Measurements from ENCODE around the gene RGS3.

RGS3 gene

DNA sequence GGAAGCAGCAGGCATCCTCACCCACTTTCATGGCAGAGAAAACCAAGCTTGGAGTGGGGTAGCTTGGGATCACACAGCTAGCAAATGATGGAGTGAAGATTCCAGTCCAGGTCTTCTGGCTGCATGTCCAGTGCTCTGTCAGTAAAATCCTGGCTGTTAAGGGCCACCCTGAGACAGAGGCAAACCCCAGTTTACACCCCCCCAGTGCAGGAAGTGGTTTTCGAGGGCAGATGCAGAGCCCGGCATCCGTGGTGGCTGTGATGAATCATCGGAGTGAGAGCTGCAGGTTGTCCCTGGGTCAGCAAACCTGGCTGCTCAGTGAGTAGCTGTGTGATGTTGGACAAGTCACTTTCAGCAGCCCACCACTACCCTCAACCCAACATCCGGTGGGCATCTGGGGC, 115.4 kb downstream of the RGS3 start:
- peaks cover 16 to 88% (median 75%) of the 10 kb centered on the region in 4 donors for H3K4me1 ChIP-seq
- TF ChIP-seq CTCF (IDR thresholded peaks at IDR 0.05), result no peak
- no peaks in the 10 kb centered on the region for H3K9me3 ChIP-seq
- no peaks in the 10 kb centered on the region for H3K27me3 ChIP-seq
- no peak overlapping the region for H3K4me3 ChIP-seq
- peak overlapping the region; percentile 84 to 92 for H3K27ac ChIP-seq
- intact Hi-C loops (cut with DNase I; ENCODE audit: low total_unique reads), result no loop called here
- peaks cover 6 to 9% (median 9%) of the 10 kb centered on the region in 3 donors for H3K36me3 ChIP-seq
- peak in 1 of 2 donors; percentile 62 for DNase-seq

- intact Hi-C loops (cut with DNase I; ENCODE audit: low total_unique reads), result no loop called here
- no peaks in the 10 kb centered on the region for H3K9me3 ChIP-seq
- H3K4me1 ChIP-seq, result peaks cover 16 to 82% (median 72%) of the 10 kb centered on the region in 4 donors
- H3K4me3 ChIP-seq, result no peak overlapping the region
- H3K36me3 ChIP-seq, result peaks cover 12 to 15% (median 15%) of the 10 kb centered on the region in 3 donors
- peak overlapping the region; percentile 84 to 92 for H3K27ac ChIP-seq
- peak in 1 of 2 donors; percentile 63 for DNase-seq
- H3K27me3 ChIP-seq, result no peaks in the 10 kb centered on the region
- no peak for TF ChIP-seq CTCF (IDR thresholded peaks at IDR 0.05)
Measured at GRCh38 chr9:113579283-113580040, 115.9 kb downstream of the RGS3 start.

DNA sequence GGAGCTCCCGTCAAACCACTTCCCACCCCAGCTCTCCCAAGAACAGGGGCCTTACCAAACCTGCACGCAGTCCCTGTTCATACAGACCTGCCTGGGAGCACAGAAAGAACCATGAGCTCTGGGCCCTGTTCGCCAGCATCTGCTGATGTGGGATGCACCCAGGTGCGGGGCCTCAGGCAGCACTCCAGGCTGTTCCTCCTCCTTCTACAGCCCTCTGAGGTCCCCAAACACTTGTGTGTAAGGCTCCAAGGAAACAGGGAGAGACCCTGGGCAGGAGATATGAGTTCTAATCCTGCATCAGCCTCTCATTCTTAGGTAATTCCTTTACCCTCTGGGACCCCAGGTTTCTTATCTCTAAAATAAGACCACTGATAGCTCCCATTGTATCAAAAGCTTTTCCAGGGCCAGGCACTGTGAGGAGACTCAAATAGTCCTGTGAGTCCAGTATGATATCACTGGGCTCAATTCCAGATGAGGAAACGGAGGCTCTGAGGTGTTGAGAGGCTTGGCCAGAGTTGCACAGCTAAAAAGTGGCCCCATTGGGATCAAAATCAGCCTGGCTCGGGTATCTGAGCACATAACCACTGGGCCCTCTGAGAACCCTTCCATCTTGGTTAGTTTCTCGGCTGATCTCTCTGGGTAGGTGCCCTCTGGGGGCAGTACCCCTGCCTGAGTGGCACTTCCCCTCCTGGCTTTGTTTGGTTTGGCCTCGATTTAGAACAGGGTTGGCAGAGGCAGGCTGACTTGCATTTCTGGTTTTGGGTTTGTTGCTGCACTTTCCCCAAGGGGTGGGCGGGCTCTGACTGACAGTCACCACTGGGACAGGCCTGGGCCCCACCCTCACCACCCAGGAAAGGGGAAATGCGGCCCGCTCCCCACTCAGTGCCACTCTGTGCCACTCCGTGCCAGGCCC, 116.8 kb downstream of the RGS3 start:
- intact Hi-C loops (cut with DNase I; ENCODE audit: low total_unique reads), result no loop called here
- peak; percentile 88 to 97 for DNase-seq
- peaks cover 21 to 23% (median 23%) of the 10 kb centered on the region in 3 donors for H3K36me3 ChIP-seq
- TF ChIP-seq CTCF (IDR thresholded peaks at IDR 0.05), result peak in 1 of 2 experiments; percentile 23
- no peaks in the 10 kb centered on the region for H3K9me3 ChIP-seq
- H3K4me1 ChIP-seq, result peaks cover 16 to 79% (median 69%) of the 10 kb centered on the region in 4 donors
- no peaks in the 10 kb centered on the region for H3K27me3 ChIP-seq
- peak overlapping the region; percentile 24 to 34 for H3K4me3 ChIP-seq
- H3K27ac ChIP-seq, result peak overlapping the region; percentile 84 to 92

GRCh38 chr9:113580954-113581311, 117.4 kb downstream of the RGS3 start:
- intact Hi-C loops (cut with DNase I; ENCODE audit: low total_unique reads), result no loop called here
- H3K4me3 ChIP-seq, result peak overlapping the region; percentile 24 to 34

More at GRCh38 chr9:113580954-113581311, 117.4 kb downstream of the RGS3 start:
- peak overlapping the region; percentile 84 to 92 for H3K27ac ChIP-seq
- peaks cover 16 to 84% (median 72%) of the 10 kb centered on the region in 4 donors for H3K4me1 ChIP-seq
- H3K36me3 ChIP-seq, result peaks cover 27 to 28% (median 27%) of the 10 kb centered on the region in 3 donors
- no peaks in the 10 kb centered on the region for H3K27me3 ChIP-seq
- no peaks in the 10 kb centered on the region for H3K9me3 ChIP-seq
- peak in 1 of 2 donors; percentile 51 for DNase-seq
- TF ChIP-seq CTCF (IDR thresholded peaks at IDR 0.05), result no peak

All from tibial artery (tissue), 4 donors.